COLO668 (cell line): ENCODE measurements around the gene CDH24.

Experiments used
- DNase-seq: peaks from one replicate; lab custom pipeline; 2025; ENCODE audit not compliant: unreplicated experiment; lab: John Stamatoyannopoulos, UW

CDH24 gene

GRCh38 chr14:23063601-23064000 lies 6.3 kb upstream of the CDH24 start:
- no peak for DNase-seq

- DNase-seq = no peak
These were observed 4.7 kb upstream of the CDH24 start for GRCh38 chr14:23062002-23062401.

GRCh38 chr14:23060536-23061260 lies 3.4 kb upstream of the CDH24 start:
- DNase-seq = no peak

- DNase-seq = no peak
These were observed 1.6 kb upstream of the CDH24 start for GRCh38 chr14:23058654-23059504.

- no peak for DNase-seq
These were observed 685 bp upstream of the CDH24 start for GRCh38 chr14:23057757-23058653.

DNA sequence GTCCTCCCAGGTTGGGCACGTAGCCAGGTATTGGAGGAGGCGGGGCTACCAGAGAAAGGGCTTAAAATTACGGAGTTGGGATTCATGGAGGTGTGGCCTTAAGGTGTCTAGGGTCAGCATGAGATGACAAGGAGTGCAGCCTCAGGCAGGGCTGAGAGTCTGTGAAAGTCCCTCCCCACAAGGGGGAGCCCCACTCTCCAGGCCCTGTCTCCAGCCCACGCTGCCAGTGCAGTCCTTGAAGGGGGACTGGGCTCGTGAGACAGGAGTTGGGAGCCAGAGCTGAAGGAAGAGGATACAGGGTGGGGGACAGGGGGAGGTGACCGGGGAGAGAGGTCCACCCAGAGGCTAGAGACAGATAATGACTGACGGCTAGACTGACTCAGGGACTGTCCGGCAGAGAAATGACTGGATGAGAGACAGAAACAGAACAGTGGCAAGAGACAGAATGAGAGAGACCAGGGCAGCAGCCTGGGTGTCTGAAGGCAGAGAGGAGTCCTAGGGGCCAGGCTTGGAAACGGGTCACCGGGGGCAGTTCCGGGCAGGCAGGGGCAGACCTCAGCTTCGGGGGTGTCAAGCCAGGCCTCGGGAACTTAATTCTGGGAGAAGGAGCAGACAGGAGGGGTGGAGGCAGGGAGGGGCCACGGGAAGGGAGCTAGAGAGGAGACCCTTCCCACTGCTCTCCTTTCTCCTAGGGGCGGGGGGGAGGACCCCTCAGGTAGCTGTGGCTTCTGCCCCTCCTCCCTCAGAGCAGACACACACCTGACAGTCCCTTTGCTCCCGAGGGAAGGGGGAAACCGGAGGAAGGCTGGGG lies 970 bp downstream of the CDH24 start:
- DNase-seq = no peak

- DNase-seq = no peak
These were observed 1.6 kb downstream of the CDH24 start for GRCh38 chr14:23055621-23056144.

DNA sequence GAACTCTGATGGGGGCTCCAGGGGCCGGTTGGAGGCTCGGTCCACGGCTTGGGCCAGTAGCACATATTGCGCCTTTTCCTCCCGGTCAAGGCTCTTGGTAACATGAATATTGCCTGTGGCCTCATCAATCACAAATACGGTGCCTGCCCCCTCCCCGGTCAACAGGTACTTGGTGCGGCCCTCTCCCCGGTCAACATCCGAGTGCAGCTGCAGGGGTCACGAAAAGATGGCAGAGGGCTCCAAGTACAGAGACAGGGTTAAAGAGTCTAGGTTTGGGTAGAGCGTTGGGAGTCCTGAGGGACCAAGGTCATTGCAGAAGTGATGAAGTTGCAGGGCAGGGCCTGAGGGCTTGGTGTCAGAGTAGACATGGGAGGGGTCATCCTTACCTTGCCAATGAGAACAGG lies 2.2 kb downstream of the CDH24 start:
- DNase-seq = no peak

- DNase-seq = no peak
These were observed 3.1 kb downstream of the CDH24 start for GRCh38 chr14:23054000-23054811.

DNA sequence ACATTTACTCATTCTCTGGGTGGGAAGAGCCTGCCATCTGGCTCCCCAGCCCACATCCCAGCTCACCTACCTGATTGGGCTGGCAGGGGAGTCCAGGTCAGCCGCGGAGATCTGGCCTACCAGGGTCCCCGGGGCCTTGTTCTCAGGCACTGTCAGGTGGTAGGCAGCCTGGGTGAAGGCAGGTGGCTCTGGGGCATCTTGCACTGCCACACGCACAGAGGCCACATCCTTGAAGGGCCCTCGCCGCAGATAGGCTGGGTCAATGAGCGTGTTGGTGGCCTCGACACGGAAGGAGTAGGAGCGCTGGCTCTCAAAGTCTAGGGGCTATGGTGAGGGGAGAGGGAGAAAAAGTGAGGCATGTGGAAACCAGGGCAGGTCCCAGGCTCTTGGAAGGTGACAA lies 3.9 kb downstream of the CDH24 start:
- DNase-seq = no peak

- no peak for DNase-seq
These were observed 4.6 kb downstream of the CDH24 start for GRCh38 chr14:23052671-23053070.

- DNase-seq = no peak
These were observed 5.1 kb downstream of the CDH24 start for GRCh38 chr14:23052182-23052623.

DNA sequence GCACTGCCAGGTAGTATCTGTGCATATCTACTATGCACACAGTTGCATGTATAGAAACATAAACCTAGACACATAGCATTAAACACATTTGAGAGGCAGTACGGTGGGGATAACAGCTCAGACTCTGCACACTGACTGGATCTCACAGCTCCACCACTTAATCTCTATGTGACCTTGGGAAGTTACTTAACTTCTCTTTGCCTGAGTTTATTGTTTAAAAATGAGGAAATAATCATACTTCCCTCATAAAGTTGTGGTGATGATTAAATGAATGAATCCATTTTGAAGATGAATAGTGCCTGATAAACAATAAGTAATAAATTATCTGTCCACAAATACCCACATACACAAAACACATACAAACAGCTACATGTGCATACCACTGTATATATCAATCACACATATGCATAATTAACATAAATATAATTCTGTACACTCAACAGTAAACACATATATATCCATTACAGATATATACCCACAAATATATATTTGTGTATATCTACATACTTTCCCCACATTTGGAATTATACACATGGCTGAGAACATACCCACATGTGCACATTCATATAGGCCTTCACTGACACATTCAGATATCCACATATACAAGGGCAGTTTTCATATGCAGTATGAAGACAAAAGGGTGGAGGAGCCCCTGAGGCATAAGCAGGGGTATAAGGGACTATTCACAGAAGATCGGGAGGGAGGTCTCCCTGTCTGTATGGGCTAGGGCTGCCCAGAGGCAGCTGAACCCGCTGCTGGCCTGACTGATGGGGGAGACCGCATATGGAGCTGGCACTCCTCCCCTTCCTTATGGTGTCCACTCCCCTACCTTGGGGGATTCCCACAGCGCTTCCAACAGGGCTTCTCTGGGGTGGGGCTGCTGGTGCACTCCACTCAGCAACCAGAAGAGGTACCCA lies 5.9 kb downstream of the CDH24 start:
- no peak for DNase-seq

GRCh38 chr14:23049011-23049410 lies 8.3 kb downstream of the CDH24 start:
- no peak for DNase-seq

- no peak for DNase-seq
These were observed 9.3 kb downstream of the CDH24 start for GRCh38 chr14:23047751-23048693.

DNA sequence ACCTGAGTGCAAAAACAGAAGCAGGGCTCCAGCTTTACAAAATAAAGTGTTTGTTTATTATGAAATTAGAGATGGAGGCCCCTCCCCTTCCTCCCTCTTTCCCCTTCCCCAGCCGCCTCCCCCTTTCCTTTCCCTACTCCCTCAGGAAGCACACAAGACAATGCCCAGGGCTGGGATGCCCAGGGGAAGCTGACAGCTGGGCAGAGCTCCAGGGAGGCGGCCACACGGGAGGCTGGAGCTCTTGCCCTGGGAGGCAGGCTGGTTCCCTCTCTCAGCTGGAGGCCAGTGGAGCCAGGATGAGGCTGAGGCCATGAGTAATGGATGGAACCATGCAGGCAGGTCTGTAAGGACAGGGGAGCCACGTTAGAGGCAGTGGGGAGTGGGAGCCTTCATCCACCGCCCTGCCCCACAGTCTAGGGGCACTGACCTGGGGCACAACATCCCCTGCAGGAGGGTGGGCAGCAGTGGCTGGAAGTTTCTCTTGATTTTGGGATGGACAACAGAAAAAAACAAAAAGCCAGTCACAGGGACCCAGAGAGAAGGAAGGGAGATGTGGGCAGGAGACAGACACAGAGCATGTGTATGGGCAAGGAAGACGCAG lies 10.2 kb downstream of the CDH24 start:
- no peak for DNase-seq
